ENCODE data around the gene PDLIM3. TPM values are rescaled to one million over a fixed set of nuclear protein-coding genes. Genes with fewer than 3 reads are reported as not detected.

PDLIM3 gene
- total and polyA plus RNA-seq, 2 experiments from 2014 or later = 8.5 to 18.0 TPM

GRCh38 chr4:185473247-185473646, 62.1 kb downstream of the PDLIM3 start:
- H3K4me3 Mint-ChIP-seq = no peak overlapping the region
- H3K4me2 ChIP-seq = no peak overlapping the region

More at GRCh38 chr4:185473247-185473646, 62.1 kb downstream of the PDLIM3 start:
- Histone ChIP-seq H3K79me2 (replicated peaks; ENCODE audit: insufficient read depth) (no peaks in the 10 kb centered on the region), H3K4me1 (ENCODE audit: insufficient read depth) (peaks cover 10% of the 10 kb centered on the region; the same call in 1 of the 2 replicates), H3K27me3 (ENCODE audit: insufficient read depth) (peaks cover 34% of the 10 kb centered on the region), H3K4me3 (no peak overlapping the region), H3K36me3 (ENCODE audit: insufficient read depth) (no peaks in the 10 kb centered on the region), H3K27ac (ENCODE audit: low read depth) (no peak overlapping the region), H3F3A (replicated peaks; ENCODE audit: low read depth) (no peaks in the 10 kb centered on the region), H4K20me1 (replicated peaks; ENCODE audit: insufficient read depth) (no peaks in the 10 kb centered on the region), H3K9me2 (ENCODE audit: insufficient read depth) (no peaks in the 10 kb centered on the region), H2AFZ (no peak overlapping the region)
- H3K27ac Mint-ChIP-seq = no peak overlapping the region
- peaks cover 9% of the 10 kb centered on the region for H3K27me3 Mint-ChIP-seq (ENCODE audit: insufficient read depth, low read depth, poor library complexity)
- no peak for ATAC-seq
- DNase-seq (ENCODE audit: low spot score) = no peak
- peaks cover 15% of the 10 kb centered on the region for H3K4me1 Mint-ChIP-seq
- peaks cover 7% of the 10 kb centered on the region; the same call in 2 of the 3 replicates for H3K9me3 Mint-ChIP-seq
- H3K36me3 Mint-ChIP-seq (ENCODE audit: low read depth) = peaks cover 3% of the 10 kb centered on the region; the same call in 2 of the 3 replicates
- no peak for TF ChIP-seq NANOG (IDR thresholded peaks at IDR 0.05; ENCODE audit: borderline replicate concordance)
- TF ChIP-seq CREB1 (CRISPR knock-in tag; IDR thresholded peaks at IDR 0.05; ENCODE audit: low read depth) = no peak
- no peak for TF ChIP-seq JUNB (IDR thresholded peaks at IDR 0.05; ENCODE audit: unreplicated experiment)
- TF ChIP-seq ZNF114 (CRISPR knock-in tag; IDR thresholded peaks at IDR 0.05) = no peak
- TF ChIP-seq POLR2AphosphoS5 (IDR thresholded peaks at IDR 0.05; ENCODE audit: low read depth) = no peak
- TF ChIP-seq CTCF (conservative IDR thresholded peaks at IDR 0.05; ENCODE audit: low read depth in 2 of 2) = no peak
- no peak for TF ChIP-seq ETS1 (IDR thresholded peaks at IDR 0.05)
- TF ChIP-seq, protein P1, sequence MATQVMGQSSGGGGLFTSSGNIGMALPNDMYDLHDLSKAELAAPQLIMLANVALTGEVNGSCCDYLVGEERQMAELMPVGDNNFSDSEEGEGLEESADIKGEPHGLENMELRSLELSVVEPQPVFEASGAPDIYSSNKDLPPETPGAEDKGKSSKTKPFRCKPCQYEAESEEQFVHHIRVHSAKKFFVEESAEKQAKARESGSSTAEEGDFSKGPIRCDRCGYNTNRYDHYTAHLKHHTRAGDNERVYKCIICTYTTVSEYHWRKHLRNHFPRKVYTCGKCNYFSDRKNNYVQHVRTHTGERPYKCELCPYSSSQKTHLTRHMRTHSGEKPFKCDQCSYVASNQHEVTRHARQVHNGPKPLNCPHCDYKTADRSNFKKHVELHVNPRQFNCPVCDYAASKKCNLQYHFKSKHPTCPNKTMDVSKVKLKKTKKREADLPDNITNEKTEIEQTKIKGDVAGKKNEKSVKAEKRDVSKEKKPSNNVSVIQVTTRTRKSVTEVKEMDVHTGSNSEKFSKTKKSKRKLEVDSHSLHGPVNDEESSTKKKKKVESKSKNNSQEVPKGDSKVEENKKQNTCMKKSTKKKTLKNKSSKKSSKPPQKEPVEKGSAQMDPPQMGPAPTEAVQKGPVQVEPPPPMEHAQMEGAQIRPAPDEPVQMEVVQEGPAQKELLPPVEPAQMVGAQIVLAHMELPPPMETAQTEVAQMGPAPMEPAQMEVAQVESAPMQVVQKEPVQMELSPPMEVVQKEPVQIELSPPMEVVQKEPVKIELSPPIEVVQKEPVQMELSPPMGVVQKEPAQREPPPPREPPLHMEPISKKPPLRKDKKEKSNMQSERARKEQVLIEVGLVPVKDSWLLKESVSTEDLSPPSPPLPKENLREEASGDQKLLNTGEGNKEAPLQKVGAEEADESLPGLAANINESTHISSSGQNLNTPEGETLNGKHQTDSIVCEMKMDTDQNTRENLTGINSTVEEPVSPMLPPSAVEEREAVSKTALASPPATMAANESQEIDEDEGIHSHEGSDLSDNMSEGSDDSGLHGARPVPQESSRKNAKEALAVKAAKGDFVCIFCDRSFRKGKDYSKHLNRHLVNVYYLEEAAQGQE (IDR thresholded peaks at IDR 0.05; ENCODE audit: unreplicated experiment) = no peak
- TF ChIP-seq, protein P2, sequence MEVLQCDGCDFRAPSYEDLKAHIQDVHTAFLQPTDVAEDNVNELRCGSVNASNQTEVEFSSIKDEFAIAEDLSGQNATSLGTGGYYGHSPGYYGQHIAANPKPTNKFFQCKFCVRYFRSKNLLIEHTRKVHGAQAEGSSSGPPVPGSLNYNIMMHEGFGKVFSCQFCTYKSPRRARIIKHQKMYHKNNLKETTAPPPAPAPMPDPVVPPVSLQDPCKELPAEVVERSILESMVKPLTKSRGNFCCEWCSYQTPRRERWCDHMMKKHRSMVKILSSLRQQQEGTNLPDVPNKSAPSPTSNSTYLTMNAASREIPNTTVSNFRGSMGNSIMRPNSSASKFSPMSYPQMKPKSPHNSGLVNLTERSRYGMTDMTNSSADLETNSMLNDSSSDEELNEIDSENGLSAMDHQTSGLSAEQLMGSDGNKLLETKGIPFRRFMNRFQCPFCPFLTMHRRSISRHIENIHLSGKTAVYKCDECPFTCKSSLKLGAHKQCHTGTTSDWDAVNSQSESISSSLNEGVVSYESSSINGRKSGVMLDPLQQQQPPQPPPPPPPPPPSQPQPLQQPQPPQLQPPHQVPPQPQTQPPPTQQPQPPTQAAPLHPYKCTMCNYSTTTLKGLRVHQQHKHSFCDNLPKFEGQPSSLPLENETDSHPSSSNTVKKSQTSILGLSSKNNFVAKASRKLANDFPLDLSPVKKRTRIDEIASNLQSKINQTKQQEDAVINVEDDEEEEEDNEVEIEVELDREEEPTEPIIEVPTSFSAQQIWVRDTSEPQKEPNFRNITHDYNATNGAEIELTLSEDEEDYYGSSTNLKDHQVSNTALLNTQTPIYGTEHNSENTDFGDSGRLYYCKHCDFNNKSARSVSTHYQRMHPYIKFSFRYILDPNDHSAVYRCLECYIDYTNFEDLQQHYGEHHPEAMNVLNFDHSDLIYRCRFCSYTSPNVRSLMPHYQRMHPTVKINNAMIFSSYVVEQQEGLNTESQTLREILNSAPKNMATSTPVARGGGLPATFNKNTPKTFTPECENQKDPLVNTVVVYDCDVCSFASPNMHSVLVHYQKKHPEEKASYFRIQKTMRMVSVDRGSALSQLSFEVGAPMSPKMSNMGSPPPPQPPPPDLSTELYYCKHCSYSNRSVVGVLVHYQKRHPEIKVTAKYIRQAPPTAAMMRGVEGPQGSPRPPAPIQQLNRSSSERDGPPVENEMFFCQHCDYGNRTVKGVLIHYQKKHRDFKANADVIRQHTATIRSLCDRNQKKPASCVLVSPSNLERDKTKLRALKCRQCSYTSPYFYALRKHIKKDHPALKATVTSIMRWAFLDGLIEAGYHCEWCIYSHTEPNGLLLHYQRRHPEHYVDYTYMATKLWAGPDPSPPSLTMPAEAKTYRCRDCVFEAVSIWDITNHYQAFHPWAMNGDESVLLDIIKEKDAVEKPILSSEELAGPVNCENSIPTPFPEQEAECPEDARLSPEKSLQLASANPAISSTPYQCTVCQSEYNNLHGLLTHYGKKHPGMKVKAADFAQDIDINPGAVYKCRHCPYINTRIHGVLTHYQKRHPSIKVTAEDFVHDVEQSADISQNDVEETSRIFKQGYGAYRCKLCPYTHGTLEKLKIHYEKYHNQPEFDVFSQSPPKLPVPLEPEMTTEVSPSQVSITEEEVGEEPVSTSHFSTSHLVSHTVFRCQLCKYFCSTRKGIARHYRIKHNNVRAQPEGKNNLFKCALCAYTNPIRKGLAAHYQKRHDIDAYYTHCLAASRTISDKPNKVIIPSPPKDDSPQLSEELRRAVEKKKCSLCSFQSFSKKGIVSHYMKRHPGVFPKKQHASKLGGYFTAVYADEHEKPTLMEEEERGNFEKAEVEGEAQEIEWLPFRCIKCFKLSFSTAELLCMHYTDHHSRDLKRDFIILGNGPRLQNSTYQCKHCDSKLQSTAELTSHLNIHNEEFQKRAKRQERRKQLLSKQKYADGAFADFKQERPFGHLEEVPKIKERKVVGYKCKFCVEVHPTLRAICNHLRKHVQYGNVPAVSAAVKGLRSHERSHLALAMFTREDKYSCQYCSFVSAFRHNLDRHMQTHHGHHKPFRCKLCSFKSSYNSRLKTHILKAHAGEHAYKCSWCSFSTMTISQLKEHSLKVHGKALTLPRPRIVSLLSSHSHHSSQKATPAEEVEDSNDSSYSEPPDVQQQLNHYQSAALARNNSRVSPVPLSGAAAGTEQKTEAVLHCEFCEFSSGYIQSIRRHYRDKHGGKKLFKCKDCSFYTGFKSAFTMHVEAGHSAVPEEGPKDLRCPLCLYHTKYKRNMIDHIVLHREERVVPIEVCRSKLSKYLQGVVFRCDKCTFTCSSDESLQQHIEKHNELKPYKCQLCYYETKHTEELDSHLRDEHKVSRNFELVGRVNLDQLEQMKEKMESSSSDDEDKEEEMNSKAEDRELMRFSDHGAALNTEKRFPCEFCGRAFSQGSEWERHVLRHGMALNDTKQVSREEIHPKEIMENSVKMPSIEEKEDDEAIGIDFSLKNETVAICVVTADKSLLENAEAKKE (CRISPR knock-in tag; IDR thresholded peaks at IDR 0.05) = no peak
- TF ChIP-seq EZH2phosphoT487 (IDR thresholded peaks at IDR 0.05; ENCODE audit: unreplicated experiment) = no peak
- TF ChIP-seq EZH2 (IDR thresholded peaks at IDR 0.05; ENCODE audit: low read depth, unreplicated experiment) = no peak
- TF ChIP-seq ZNF331 (CRISPR knock-in tag; IDR thresholded peaks at IDR 0.05; ENCODE audit: low read depth) = no peak
- TF ChIP-seq STAT1 (IDR thresholded peaks at IDR 0.05; ENCODE audit: unreplicated experiment) = no peak

All from GM23338 (cell line).